Heart left ventricle (tissue), 13 donors: ENCODE results near the gene TRAM2.

ENCODE experiments used
- CTCF ChIP-seq, 12 donors: fragments of 200-600 bp; sonication (generic) in 4 of 12; IDR thresholded peaks; one replicate each; pipeline versions ENCODE4 v1.5.0 to v1.8.0; 2018 to 2022; ENCODE audit warnings: antibody characterized with exemption in 12 of 12, mild to moderate bottlenecking in 5 of 12
- POLR2A ChIP-seq, 2 donors: fragments of 450-650 bp; IDR thresholded peaks; one replicate each; pipeline ENCODE4 v1.6.1; 2017; ENCODE audit warnings: antibody characterized with exemption in 2 of 2, mild to moderate bottlenecking in 2 of 2, moderate library complexity in 2 of 2
- donor health status: ischemic (EF 13 %, LVEDD 7.1; RV severe dilation, severe dysfunction).
- donor health status: DM: no; HTN: yes; CAD: no.
- donor health status: DM: no; HTN: no; CAD: no.
- donor health status: ischemic (EF 25% LVEDD 6.9; RV normal size, moderate dysfunction).
- donor health status: ischemic (EF 25% LVEDD 5.7; RV mildly dilated, moderate dysfunction).
- donor health status: ischemic (EF 35%, LVEDD 5.7; RV mildly dilated, moderate dysfunction).
- donor health status: nonischemic (EF 11% LVEDD 7.7; RV severe dilation, severe dysfunction).
- donor health status: DM: yes; HTN: yes; CAD: no.
- donor health status: PGD.
- donor health status: ischemic (EF 29% LVEDD 5.4; RV normal size, mild dysfunction).
- donor health status: nonischemic (EF 23%, LVEDD 6.1; RV moderate dilation, normal function).

DNA sequence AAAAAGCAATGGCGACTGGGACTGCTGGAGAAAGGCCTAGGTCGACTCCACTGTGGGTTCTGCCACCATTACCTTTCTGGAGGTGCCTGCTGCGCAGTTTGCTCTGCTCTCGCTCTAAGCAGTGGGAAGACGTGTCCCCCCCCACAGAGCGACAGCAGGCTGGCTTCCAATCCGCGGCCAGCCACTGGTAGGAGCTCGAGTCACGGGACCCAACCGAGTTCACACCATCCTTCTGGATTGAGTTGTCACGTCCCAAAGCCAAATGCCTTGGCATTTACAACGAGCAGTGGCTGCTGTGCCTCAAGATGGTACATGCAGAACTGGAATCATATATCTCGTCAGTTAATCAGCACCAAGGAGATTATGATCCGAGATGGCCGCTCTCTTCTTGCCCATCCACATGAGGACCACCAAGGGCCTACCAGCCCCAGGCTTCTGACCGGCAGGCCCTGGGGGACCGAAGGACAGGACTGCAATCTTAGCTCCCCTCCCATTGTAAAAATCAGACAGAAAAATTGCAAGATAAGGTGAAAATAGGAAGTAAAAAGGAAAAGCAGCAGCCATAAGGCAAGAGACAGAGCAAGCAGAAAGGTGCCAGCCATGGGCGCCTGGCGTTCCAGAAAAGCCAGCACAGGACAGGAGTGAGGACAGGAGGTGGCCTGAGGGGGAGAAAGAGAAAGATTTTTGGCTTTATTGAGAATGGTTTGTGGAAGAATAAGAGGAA, 74.4 kb downstream of the TRAM2 start:
- TF ChIP-seq CTCF (IDR thresholded peaks at IDR 0.05): no peak
- no peak for TF ChIP-seq POLR2A (IDR thresholded peaks at IDR 0.05)
